ENCODE measurements around the gene C1RL.

The C1RL gene

DNA sequence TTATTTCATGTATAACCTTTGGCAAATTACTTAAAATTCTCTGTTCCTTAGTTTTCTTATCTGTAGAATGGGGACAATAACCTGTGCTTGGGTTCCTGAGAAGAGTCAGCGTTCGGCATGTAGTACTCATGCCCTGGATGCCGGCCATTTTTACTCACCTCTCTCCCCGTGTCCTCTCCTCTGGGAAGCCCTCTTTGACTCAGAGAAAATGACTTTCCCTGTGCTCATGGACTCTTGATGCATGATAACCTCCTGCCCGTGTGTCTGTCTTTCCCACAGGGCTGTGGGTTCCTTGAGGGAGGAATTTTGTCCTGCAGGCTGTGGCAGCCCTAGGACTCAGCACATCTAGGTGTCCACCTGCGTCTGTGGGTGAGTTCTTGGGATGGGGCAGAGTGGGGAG is 5.8 kb upstream of the C1RL start:
- H3K4me3 ChIP-seq (ENCODE audit: low read depth, low read length) = no peak overlapping the region
- TF ChIP-seq CTCF (IDR thresholded peaks at IDR 0.05; ENCODE audit: borderline replicate concordance, insufficient read depth, low read depth, low read length) = no peak

- no peak overlapping the region for H3K4me3 ChIP-seq (ENCODE audit: low read depth, low read length)
- TF ChIP-seq CTCF (IDR thresholded peaks at IDR 0.05; ENCODE audit: borderline replicate concordance, insufficient read depth, low read depth, low read length) = no peak
Observed at GRCh38 chr12:7114008-7114407, 5.0 kb upstream of the C1RL start.

- peak; percentile 75 for TF ChIP-seq CTCF (IDR thresholded peaks at IDR 0.05; ENCODE audit: borderline replicate concordance, insufficient read depth, low read depth, low read length)
- H3K4me3 ChIP-seq (ENCODE audit: low read depth, low read length) = no peak overlapping the region
Observed at GRCh38 chr12:7113389-7113871, 4.4 kb upstream of the C1RL start.

DNA sequence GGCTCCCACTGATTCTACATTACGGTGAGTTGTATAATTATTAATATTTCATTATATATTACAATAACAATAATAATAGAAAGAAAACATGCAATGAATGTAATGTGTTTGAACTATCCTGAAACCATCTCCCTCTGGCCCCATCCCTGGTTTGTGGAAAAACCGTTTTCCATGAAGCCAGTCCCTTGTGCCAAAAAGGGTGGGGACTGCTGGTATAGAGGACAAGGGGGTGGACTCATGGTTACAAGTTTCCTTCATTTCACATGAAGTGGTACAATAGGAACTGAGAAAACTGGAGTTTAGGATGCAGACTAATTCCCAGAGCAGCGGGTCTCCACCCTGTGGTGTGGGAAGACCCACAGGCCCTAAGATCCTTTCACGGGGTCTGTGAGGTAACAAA is 3.0 kb upstream of the C1RL start:
- H3K4me3 ChIP-seq (ENCODE audit: low read depth, low read length) = no peak overlapping the region
- TF ChIP-seq CTCF (IDR thresholded peaks at IDR 0.05; ENCODE audit: borderline replicate concordance, insufficient read depth, low read depth, low read length) = no peak

DNA sequence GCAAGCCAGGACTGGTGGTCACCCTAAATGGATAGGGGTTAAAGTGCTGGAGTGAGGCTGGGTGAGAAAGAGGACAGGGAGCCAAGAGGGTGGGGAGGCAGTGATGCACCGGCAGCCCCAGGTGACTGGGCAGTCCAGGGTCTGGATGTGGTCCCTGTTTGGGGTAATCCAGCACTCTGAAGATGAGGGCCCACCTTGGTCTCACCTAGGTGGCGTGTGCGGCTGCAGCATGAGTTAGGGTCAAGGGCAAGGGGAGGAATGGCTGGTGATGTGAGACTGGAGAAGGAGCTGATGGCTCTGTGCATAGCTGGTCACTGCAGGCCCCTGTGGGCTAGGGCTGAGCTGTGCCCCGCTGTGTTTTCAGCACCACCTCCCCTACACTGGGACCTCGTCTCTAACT is 1.6 kb upstream of the C1RL start:
- no peak overlapping the region for H3K4me3 ChIP-seq (ENCODE audit: low read depth, low read length)

DNA sequence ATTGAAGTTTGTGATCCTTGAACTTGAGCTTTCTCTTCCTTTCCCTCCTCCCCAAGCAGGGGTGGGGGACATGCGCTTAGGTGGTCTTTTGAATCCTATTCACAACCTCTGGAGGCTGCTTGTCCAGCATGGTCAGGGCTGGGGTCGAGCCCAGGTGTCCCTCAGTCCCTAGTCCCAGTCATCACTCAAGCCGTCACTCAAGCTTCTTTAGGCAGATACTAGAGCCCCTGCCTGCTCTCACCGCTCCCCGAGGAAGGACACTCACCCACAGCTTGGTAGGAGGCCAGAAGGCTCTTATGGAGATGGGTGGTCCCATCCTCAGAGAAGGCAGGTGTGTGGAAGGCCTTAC is 532 bp upstream of the C1RL start:
- H3K4me3 ChIP-seq (ENCODE audit: low read depth, low read length) = peak overlapping the region; percentile 78
- TF ChIP-seq CTCF (IDR thresholded peaks at IDR 0.05; ENCODE audit: borderline replicate concordance, insufficient read depth, low read depth, low read length) = no peak

More for the DNA sequence above, 1.6 kb upstream of the C1RL start:
- TF ChIP-seq CTCF (IDR thresholded peaks at IDR 0.05; ENCODE audit: borderline replicate concordance, insufficient read depth, low read depth, low read length) = no peak

DNA sequence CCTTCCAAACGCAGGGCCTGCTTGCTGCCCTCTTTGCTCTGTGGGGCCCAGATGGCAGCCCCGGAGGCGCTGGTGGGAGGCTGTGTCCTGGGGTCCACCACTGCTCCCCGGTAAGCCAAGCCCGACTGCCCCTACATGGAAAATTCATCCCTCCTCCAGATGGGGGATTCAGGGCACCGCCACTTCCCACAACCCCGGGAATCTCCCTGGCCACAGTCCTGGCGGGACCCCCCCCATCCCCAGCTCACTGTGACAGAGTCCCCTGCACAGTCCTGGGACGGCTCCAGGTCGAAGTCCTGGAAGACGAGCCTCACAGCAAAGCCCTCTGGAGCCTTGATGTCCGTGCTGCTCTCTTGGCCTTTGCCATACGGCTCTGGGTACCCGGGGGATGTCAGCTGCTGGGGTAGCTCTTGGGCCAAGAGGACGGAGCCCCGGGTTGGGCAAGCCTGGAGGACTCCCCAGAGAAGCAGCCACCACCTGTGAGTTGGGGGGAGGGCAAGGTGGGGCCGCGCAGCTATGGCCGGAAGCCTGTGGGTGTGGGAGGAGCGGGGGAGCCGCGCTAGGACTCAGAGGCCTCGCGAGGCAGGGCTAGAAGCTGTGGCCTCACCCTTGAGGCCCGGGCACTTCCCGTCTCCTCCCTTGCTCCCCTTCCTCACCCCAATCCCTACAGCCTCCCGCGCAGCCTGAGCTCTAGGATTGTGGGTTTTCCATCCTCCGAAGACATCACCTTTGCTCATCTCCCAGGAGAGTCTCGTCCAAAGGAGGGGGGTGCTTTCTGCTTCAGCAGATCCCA is 815 bp downstream of the C1RL start:
- peak overlapping the region; percentile 78 for H3K4me3 ChIP-seq (ENCODE audit: low read depth, low read length)
- TF ChIP-seq CTCF (IDR thresholded peaks at IDR 0.05; ENCODE audit: borderline replicate concordance, insufficient read depth, low read depth, low read length) = no peak

Measured in GM12875 (cell line).